ENCODE measurements around the gene MAGIX.

The MAGIX gene

GRCh38 chrX:49153467-49153866 lies 9.1 kb upstream of the MAGIX start:
- DNase-seq (ENCODE audit: insufficient read length, low spot score): no peak
- TF ChIP-seq CTCF (IDR thresholded peaks at IDR 0.05; ENCODE audit: insufficient read depth, missing control alignments): no peak
- no peak for FAIRE-seq

- FAIRE-seq: no peak
- TF ChIP-seq CTCF (IDR thresholded peaks at IDR 0.05; ENCODE audit: insufficient read depth, missing control alignments): no peak
- DNase-seq (ENCODE audit: insufficient read length, low spot score): no peak
These were observed 7.2 kb upstream of the MAGIX start for GRCh38 chrX:49155243-49155899.

GRCh38 chrX:49155900-49156837 lies 6.4 kb upstream of the MAGIX start:
- DNase-seq (ENCODE audit: insufficient read length, low spot score) (peak; percentile 59), FAIRE-seq (no peak)
- peak; percentile 26 for TF ChIP-seq CTCF (IDR thresholded peaks at IDR 0.05; ENCODE audit: insufficient read depth, missing control alignments)

- no peak for DNase-seq (ENCODE audit: insufficient read length, low spot score)
- no peak for FAIRE-seq
- TF ChIP-seq CTCF (IDR thresholded peaks at IDR 0.05; ENCODE audit: insufficient read depth, missing control alignments): no peak
These were observed 5.4 kb upstream of the MAGIX start for GRCh38 chrX:49157194-49157593.

- no peak for DNase-seq (ENCODE audit: insufficient read length, low spot score)
- no peak for FAIRE-seq
- TF ChIP-seq CTCF (IDR thresholded peaks at IDR 0.05; ENCODE audit: insufficient read depth, missing control alignments): no peak
These were observed 1.6 kb upstream of the MAGIX start for GRCh38 chrX:49160908-49161307.

- no peak for TF ChIP-seq CTCF (IDR thresholded peaks at IDR 0.05; ENCODE audit: insufficient read depth, missing control alignments)
- FAIRE-seq: no peak
These were observed 926 bp upstream of the MAGIX start for GRCh38 chrX:49161632-49162031.

More at GRCh38 chrX:49161632-49162031, 926 bp upstream of the MAGIX start:
- DNase-seq (ENCODE audit: insufficient read length, low spot score): no peak

All from D721Med (cell line).